HepG2 (cell line): ENCODE results near the gene RNF114. TPM values are rescaled to one million over a fixed set of nuclear protein-coding genes. Genes with fewer than 3 reads are reported as not detected.

ENCODE experiments used
- CBX1 ChIP-seq: IDR thresholded peaks from one replicate; pipeline ENCODE4 v1.6.1; 2016; ENCODE audit warnings: antibody characterized with exemption, low read depth
- CCAR2 ChIP-seq: fragments of 200-400 bp; formaldehyde crosslinking; optimal IDR thresholded peaks from 2 replicates; pipeline ENCODE3; 2018; ENCODE audit warnings: low read depth, mild to moderate bottlenecking, low read length, moderate library complexity
- HINFP ChIP-seq: sonication (generic); formaldehyde crosslinking; IDR thresholded peaks from 2 replicates; pipeline ENCODE4 v1.4.0; 2020; ENCODE audit warnings: low read depth, mild to moderate bottlenecking, missing genetic modification reagents
- LRRFIP1 ChIP-seq: sonication (generic); formaldehyde crosslinking; conservative IDR thresholded peaks from 2 replicates; pipeline ENCODE4 v1.4.0; 2020; ENCODE audit warnings: missing genetic modification reagents
- MTA1 ChIP-seq: sonication (generic); formaldehyde crosslinking; IDR thresholded peaks from 2 replicates; pipeline ENCODE4 v1.4.0; 2020; ENCODE audit warnings: missing genetic modification reagents, mild to moderate bottlenecking, borderline replicate concordance
- RFX3 ChIP-seq: IDR thresholded peaks from 2 replicates; pipeline ENCODE4 v1.6.1; 2016; ENCODE audit warnings: missing biosample characterization, missing genetic modification reagents
- TEF ChIP-seq: sonication (generic); formaldehyde crosslinking; IDR thresholded peaks from 2 replicates; pipeline ENCODE4 v1.5.0; 2020; ENCODE audit warnings: missing genetic modification reagents
- ZKSCAN1 ChIP-seq: fragments of 150-350 bp; IDR thresholded peaks from 2 replicates; pipeline ENCODE4 v1.6.1; 2014; ENCODE audit warnings: low read length
- ZUFSP ChIP-seq: sonication (generic); formaldehyde crosslinking; IDR thresholded peaks from 2 replicates; pipeline ENCODE4 v1.9.0; 2021; ENCODE audit warnings: missing genetic modification reagents, mild to moderate bottlenecking, borderline replicate concordance
- polyA plus RNA-seq, 8 experiments: library from polyadenylated mRNA; depleted of rRNA in 3 of 8; stranded (reverse) in 7 of 8; unstranded in 1 of 8; fragments of >200 nt; fragmentation: Illumina TruSeq in 4 of 8; extraction: Trizol in 4 of 8; gene quantifications; 2 replicates each; pipeline versions ENCODE4 v1.2.1 to v1.2.3, GENCODE V29; 2011 to 2016; ENCODE audit warnings: low read depth in 4 of 8, missing spikeins in 1 of 8, mixed read lengths in 1 of 8; ENCODE audit not compliant: insufficient read depth in 1 of 8
- total RNA-seq, 5 experiments: library from RNA; depleted of rRNA; stranded (reverse); fragments of >200 nt; fragmentation: Illumina TruSeq; extraction: Trizol; gene quantifications; 2 replicates each; pipeline ENCODE4 v1.2.3, GENCODE V29; 2016; ENCODE audit warnings: low read depth in 1 of 5
- TF ChIP-seq, protein P1 (sequence below): sonication (generic); formaldehyde crosslinking; IDR thresholded peaks from 2 replicates; pipeline ENCODE4 v1.8.0; 2022; ENCODE audit warnings: mild to moderate bottlenecking, missing genetic modification reagents
- TF ChIP-seq, protein P2 (sequence below): sonication (generic); formaldehyde crosslinking; IDR thresholded peaks from 2 replicates; pipeline ENCODE4 v1.4.0; 2020; ENCODE audit warnings: mild to moderate bottlenecking, low read depth, missing genetic modification reagents
- TF ChIP-seq, protein P3 (sequence below): sonication (generic); formaldehyde crosslinking; IDR thresholded peaks from 2 replicates; pipeline ENCODE4 v1.5.0; 2020; ENCODE audit warnings: missing genetic modification reagents
- TF ChIP-seq, protein P4 (sequence below): sonication (generic); formaldehyde crosslinking; IDR thresholded peaks from 2 replicates; pipeline ENCODE4 v1.9.0; 2022; ENCODE audit warnings: low read depth, missing genetic modification reagents

Gene RNF114
- total and polyA plus RNA-seq, 2 of the 13 experiments (the other 11 are each of a cell fraction or from before 2014, with no cell fraction given) = 119 to 126 TPM

GRCh38 chr20:49916146-49917002, 19.8 kb upstream of the RNF114 start (continued):
- TF ChIP-seq, protein P1, sequence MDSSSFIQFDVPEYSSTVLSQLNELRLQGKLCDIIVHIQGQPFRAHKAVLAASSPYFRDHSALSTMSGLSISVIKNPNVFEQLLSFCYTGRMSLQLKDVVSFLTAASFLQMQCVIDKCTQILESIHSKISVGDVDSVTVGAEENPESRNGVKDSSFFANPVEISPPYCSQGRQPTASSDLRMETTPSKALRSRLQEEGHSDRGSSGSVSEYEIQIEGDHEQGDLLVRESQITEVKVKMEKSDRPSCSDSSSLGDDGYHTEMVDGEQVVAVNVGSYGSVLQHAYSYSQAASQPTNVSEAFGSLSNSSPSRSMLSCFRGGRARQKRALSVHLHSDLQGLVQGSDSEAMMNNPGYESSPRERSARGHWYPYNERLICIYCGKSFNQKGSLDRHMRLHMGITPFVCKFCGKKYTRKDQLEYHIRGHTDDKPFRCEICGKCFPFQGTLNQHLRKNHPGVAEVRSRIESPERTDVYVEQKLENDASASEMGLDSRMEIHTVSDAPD = peak; percentile 51; the same call in 1 of the 2 replicates
- TF ChIP-seq, protein P2, sequence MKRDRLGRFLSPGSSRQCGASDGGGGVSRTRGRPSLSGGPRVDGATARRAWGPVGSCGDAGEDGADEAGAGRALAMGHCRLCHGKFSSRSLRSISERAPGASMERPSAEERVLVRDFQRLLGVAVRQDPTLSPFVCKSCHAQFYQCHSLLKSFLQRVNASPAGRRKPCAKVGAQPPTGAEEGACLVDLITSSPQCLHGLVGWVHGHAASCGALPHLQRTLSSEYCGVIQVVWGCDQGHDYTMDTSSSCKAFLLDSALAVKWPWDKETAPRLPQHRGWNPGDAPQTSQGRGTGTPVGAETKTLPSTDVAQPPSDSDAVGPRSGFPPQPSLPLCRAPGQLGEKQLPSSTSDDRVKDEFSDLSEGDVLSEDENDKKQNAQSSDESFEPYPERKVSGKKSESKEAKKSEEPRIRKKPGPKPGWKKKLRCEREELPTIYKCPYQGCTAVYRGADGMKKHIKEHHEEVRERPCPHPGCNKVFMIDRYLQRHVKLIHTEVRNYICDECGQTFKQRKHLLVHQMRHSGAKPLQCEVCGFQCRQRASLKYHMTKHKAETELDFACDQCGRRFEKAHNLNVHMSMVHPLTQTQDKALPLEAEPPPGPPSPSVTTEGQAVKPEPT = peak; percentile 96
- TF ChIP-seq TEF (CRISPR knock-in tag) = no peak
- peak; percentile 39 for TF ChIP-seq CCAR2
- peak; percentile 88 for TF ChIP-seq HINFP (CRISPR knock-in tag)
- TF ChIP-seq LRRFIP1 (CRISPR knock-in tag) = no peak
- TF ChIP-seq, protein P3, sequence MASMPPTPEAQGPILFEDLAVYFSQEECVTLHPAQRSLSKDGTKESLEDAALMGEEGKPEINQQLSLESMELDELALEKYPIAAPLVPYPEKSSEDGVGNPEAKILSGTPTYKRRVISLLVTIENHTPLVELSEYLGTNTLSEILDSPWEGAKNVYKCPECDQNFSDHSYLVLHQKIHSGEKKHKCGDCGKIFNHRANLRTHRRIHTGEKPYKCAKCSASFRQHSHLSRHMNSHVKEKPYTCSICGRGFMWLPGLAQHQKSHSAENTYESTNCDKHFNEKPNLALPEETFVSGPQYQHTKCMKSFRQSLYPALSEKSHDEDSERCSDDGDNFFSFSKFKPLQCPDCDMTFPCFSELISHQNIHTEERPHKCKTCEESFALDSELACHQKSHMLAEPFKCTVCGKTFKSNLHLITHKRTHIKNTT (CRISPR knock-in tag) = no peak
- TF ChIP-seq ZUFSP = no peak
- no peak for TF ChIP-seq CBX1
- peak; percentile 56; the same call in 1 of the 2 replicates for TF ChIP-seq ZKSCAN1
- TF ChIP-seq, protein P4, sequence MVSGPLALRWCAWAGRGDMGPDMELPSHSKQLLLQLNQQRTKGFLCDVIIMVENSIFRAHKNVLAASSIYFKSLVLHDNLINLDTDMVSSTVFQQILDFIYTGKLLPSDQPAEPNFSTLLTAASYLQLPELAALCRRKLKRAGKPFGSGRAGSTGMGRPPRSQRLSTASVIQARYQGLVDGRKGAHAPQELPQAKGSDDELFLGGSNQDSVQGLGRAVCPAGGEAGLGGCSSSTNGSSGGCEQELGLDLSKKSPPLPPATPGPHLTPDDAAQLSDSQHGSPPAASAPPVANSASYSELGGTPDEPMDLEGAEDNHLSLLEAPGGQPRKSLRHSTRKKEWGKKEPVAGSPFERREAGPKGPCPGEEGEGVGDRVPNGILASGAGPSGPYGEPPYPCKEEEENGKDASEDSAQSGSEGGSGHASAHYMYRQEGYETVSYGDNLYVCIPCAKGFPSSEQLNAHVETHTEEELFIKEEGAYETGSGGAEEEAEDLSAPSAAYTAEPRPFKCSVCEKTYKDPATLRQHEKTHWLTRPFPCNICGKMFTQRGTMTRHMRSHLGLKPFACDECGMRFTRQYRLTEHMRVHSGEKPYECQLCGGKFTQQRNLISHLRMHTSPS (CRISPR knock-in tag) = 0 out of 2 replicates have a peak, but pooled peaks have one; percentile 2
- TF ChIP-seq MTA1 (CRISPR knock-in tag) = no peak; the same call in 1 of the 2 replicates
- TF ChIP-seq RFX3 (CRISPR knock-in tag) = peak; percentile 87
